Measurements from ENCODE around the gene MEX3C. TPM values are rescaled to one million over a fixed set of nuclear protein-coding genes. Genes with fewer than 3 reads are reported as not detected.

MEX3C gene
- total RNA-seq, 6 donors from 2014 or later: 12.2 to 30.7 (median 19.2) TPM

DNA sequence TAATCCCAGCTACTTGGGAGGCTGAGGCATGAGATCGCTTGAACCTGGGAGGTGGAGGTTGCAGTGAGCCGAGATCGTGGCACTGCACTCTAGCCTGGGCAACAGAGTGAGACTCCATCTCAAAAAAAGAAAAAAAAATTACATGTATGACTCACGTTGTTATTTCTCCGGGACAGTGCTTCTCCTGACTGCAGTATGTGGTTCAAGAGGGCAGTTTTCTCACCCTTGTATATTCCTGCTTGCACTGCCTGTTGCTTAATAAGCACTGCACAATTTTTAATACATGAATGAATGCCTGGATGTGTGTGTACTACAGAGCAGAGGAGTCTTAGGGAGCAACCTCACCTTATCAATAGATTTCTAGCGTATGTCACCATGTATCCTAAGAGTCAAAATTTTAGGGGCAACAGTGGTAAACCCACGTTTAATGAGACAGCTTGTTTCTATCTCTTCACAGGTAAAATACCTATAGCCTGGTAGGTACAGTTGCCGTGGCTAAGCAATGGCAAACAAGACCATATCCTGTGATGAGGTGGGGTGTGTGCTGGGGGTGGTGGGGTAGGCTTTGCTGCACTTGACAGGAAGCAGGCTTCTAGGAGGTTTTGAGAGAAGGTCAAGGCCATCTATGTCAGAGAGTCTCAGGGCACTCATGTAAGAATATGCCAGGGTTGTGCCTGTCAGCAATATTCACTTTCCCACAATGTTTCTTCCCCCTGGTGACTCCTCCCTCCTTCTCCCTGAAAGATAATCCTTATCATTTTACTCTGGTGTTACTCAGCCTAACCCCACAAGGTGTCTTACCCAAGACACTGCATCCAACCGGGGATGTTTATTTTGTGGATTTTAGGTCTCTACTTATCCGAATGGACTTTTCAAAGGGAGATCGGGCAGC is 36.9 kb upstream of the MEX3C start:
- Histone ChIP-seq H3K9me3 (no peaks in the 10 kb centered on the region), H3K36me3 (no peaks in the 10 kb centered on the region), H3K27me3 (no peaks in the 10 kb centered on the region), H3K4me3 (no peak overlapping the region), H3K4me1 (no peaks in the 10 kb centered on the region), H3K27ac (no peak overlapping the region)
- no peak for TF ChIP-seq EP300 (IDR thresholded peaks at IDR 0.05)
- no peak for TF ChIP-seq POLR2AphosphoS5 (IDR thresholded peaks at IDR 0.05)
- TF ChIP-seq, protein P1, sequence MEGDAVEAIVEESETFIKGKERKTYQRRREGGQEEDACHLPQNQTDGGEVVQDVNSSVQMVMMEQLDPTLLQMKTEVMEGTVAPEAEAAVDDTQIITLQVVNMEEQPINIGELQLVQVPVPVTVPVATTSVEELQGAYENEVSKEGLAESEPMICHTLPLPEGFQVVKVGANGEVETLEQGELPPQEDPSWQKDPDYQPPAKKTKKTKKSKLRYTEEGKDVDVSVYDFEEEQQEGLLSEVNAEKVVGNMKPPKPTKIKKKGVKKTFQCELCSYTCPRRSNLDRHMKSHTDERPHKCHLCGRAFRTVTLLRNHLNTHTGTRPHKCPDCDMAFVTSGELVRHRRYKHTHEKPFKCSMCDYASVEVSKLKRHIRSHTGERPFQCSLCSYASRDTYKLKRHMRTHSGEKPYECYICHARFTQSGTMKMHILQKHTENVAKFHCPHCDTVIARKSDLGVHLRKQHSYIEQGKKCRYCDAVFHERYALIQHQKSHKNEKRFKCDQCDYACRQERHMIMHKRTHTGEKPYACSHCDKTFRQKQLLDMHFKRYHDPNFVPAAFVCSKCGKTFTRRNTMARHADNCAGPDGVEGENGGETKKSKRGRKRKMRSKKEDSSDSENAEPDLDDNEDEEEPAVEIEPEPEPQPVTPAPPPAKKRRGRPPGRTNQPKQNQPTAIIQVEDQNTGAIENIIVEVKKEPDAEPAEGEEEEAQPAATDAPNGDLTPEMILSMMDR (IDR thresholded peaks at IDR 0.05): no peak
- TF ChIP-seq POLR2A (IDR thresholded peaks at IDR 0.05): no peak
- 79 to 84% methylated on average over 11 of the region's 11 CpGs for WGBS, 2 donors
- ATAC-seq (ENCODE audit: low FRiP score in 2 of 2) (no peak), DNase-seq (no peak)

DNA sequence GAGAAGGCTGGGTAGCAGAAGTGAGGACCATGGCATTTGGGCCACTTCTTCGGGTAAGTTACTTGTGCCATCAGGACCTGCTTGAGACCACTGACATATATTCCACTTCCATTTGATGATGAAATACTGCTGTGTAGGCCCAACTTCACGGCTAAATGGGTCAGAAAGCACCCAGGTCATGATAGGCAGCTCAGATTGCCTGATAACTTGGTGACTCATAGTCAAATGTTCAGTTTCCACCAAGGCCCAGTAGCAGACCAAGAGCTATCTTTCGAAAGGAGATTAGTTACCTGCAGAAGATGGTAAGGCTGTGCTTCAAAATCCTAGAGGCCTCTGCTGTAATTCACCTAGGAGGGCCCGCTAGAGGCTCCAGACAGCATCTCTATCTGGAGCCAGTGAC is 31.8 kb upstream of the MEX3C start:
- Histone ChIP-seq H3K4me3 (no peak overlapping the region), H3K9me3 (no peaks in the 10 kb centered on the region), H3K27me3 (no peaks in the 10 kb centered on the region), H3K36me3 (no peaks in the 10 kb centered on the region), H3K27ac (no peak overlapping the region), H3K4me1 (no peaks in the 10 kb centered on the region)
- WGBS, 2 donors: 85 to 100% methylated on average over 1 to 4 of the region's 4 CpGs
- TF ChIP-seq EP300 (IDR thresholded peaks at IDR 0.05): no peak
- no peak for TF ChIP-seq POLR2AphosphoS5 (IDR thresholded peaks at IDR 0.05)
- TF ChIP-seq, protein P1 (IDR thresholded peaks at IDR 0.05): no peak
- TF ChIP-seq POLR2A (IDR thresholded peaks at IDR 0.05): no peak
- DNase-seq (no peak), ATAC-seq (ENCODE audit: low FRiP score in 2 of 2) (no peak)

DNA sequence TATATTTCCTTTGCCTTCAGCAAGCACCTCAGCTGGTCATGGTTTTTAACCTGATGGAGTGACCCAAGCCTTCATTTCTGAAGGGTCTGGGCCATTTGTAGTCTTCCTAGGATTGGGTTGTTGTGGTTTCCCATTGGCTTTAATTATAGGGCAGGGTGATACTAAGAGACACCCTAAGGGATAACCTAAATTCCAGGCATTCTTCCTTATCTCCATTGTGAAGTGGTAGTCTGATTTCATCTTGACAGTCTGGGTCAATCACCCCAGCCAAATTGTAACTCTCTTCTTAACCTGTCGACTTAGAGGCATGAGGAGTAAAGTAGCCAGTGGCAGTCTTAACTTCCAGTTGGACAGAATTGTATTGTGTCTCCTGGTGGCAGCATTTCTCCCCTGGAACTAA is 30.2 kb upstream of the MEX3C start:
- Histone ChIP-seq H3K4me3 (no peak overlapping the region), H3K27me3 (no peaks in the 10 kb centered on the region), H3K9me3 (no peaks in the 10 kb centered on the region), H3K36me3 (no peaks in the 10 kb centered on the region), H3K27ac (no peak overlapping the region), H3K4me1 (no peaks in the 10 kb centered on the region)
- ATAC-seq (ENCODE audit: low FRiP score in 2 of 2) (no peak), DNase-seq (no peak)
- WGBS, 2 donors: 55 to 59% methylated on average over 1 of the region's 1 CpG
- TF ChIP-seq, protein P1 (IDR thresholded peaks at IDR 0.05): no peak
- TF ChIP-seq EP300 (IDR thresholded peaks at IDR 0.05) (no peak), POLR2AphosphoS5 (IDR thresholded peaks at IDR 0.05) (no peak), POLR2A (IDR thresholded peaks at IDR 0.05) (no peak)

DNA sequence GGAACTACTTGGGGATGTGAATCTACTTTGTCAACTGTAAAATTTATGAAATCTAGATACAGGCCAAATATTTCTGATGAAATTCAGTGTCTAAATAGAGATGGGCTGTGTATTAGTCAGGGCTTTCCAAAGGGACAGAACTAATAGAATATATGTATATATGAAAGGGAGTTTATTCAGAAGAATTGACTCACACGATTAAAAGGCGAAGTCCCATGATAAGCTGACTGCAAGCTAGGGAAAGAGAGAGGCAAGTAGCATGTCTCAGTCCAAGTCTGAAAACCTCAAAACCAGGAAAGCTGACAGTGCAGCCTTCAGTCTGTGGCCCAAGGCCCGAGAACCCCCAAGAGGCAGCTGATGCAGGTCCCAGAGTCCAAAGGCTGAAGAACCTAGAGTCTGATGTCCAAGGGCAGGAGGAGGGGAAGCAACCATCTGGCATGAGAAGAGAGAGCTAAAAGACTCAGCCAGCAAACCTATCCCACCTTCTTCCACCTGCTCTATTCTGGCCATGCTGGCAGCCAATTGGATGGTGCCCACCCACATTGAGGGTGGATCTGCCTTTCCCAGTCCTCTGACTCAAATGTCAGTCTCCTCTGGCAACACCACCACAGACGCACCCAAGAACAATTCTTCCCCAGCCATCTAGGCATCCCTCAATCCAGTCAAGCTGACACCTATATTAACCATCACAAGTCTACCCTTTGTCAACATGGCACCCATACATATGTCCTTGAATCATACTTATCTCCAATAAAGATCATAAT is 29.3 kb upstream of the MEX3C start:
- 83 to 95% methylated on average over 4 of the region's 4 CpGs for WGBS, 2 donors
- TF ChIP-seq POLR2A (IDR thresholded peaks at IDR 0.05): no peak

DNA sequence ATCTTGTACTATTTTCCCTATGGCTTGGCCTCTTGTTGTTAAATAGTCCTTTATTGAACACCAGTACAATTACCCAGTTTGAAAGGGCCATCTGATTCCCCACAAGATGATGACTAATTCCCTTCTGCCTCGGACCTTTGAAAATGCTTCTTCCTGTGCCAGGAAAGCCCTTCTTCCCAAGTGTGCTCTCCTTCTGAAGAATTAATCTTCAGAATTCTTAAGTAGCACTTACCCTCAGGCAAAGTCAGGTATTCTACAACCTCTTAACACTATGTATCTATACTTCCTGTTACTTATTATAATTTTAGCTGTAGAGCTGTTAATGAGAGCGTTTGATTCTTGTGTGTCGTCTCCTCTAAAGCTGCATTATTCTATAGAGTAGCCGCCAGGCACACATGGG is 28.6 kb upstream of the MEX3C start:
- Histone ChIP-seq H3K4me1 (no peaks in the 10 kb centered on the region), H3K36me3 (no peaks in the 10 kb centered on the region), H3K27ac (no peak overlapping the region), H3K27me3 (no peaks in the 10 kb centered on the region), H3K9me3 (no peaks in the 10 kb centered on the region), H3K4me3 (no peak overlapping the region)
- no peak for DNase-seq
- no peak for TF ChIP-seq POLR2A (IDR thresholded peaks at IDR 0.05)
- TF ChIP-seq EP300 (IDR thresholded peaks at IDR 0.05): peak in 1 of 4 donors; percentile 56
- peak in 1 of 2 donors; percentile 49 for ATAC-seq (ENCODE audit: low FRiP score in 2 of 2)
- 67 to 70% methylated on average over 4 of the region's 4 CpGs for WGBS, 2 donors

More for the DNA sequence above, 29.3 kb upstream of the MEX3C start:
- H3K9me3 ChIP-seq: no peaks in the 10 kb centered on the region
- no peaks in the 10 kb centered on the region for H3K27me3 ChIP-seq
- no peak overlapping the region for H3K27ac ChIP-seq
- H3K4me3 ChIP-seq: no peak overlapping the region
- ATAC-seq (ENCODE audit: low FRiP score in 2 of 2) (no peak), DNase-seq (no peak)
- H3K36me3 ChIP-seq: no peaks in the 10 kb centered on the region
- H3K4me1 ChIP-seq: no peaks in the 10 kb centered on the region

Measured in upper lobe of left lung (tissue), 6 donors.